Measurements from ENCODE around the gene DLL4.

GRCh38 chr15:40976819-40977218, 47.7 kb downstream of the DLL4 start:
- TF ChIP-seq CTCF (IDR thresholded peaks at IDR 0.05; ENCODE audit: poor library complexity) (no peak), EZH2phosphoT487 (IDR thresholded peaks at IDR 0.05; ENCODE audit: low read depth, severe bottlenecking, unreplicated experiment) (no peak), EZH2 (IDR thresholded peaks at IDR 0.05; ENCODE audit: borderline replicate concordance) (no peak)
